SU-DHL-6 (cell line): ENCODE data around the gene SUCLG2.

ENCODE experiments used
- CTCF ChIP-seq: fragments of 200-600 bp; sonication (generic); IDR thresholded peaks from one replicate; pipeline ENCODE4 v1.5.1; 2017; ENCODE audit warnings: antibody characterized with exemption, mild to moderate bottlenecking, low read length, moderate library complexity; ENCODE audit not compliant: insufficient read depth, poor library complexity, severe bottlenecking
- EZH2phosphoT487 ChIP-seq: fragments of 200-600 bp; sonication (generic), shearing (Covaris generic); conservative IDR thresholded peaks from 2 replicates; pipeline ENCODE4 v1.6.1; 2018; ENCODE audit warnings: mild to moderate bottlenecking, antibody characterized with exemption, low read length, moderate library complexity, mixed read lengths

- TF ChIP-seq CTCF (no peak), EZH2phosphoT487 (no peak)
These were observed 249.2 kb downstream of the SUCLG2 start for GRCh38 chr3:67405193-67405592.
